T-helper 1 cell (primary cell): Measurements from ENCODE around the gene KCNC4.

Experiments
- DNase-seq, 5 donors: peaks; one replicate each; pipeline ENCODE4 v3.0.0-alpha.2; 2012 to 2020

Gene KCNC4

DNA sequence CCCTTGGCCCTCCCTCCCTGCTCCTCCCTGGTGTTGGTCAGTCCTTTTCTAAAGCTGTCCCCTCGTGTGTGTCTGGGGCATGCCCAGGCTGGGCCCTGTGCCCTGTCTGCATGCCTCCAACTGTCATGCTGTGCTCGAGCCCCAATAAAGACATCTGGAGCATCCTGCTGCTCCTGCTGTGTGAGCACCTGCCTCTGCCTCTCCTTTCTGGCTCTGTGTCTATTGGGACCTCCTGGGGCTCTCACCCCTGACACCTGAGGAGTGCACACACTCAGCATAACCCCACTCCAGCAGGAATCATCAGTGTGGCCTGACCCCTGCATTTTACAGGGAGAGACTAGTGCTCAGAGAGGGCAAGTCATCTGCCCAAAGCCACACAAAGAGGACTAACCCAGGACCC is 23.7 kb downstream of the KCNC4 start:
- no peak for DNase-seq

DNA sequence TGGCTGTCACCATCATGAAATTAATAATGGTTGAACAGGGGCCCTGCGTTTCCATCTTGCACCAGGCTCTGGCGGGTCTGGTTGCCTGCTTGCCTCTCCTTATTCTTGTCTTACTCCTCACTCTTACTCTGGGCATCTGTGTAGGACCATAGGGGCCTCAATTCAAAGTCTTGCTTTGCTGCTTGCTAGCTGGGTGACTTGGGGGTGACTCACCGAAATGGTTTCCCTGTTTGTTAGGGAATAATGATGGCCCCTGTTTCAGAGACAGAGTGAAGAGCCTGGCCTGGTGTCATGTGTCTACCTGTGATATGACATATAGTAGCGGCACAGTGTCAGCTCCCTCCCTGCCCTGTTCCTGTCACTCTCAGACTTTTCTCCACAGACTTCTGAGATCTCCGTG is 24.6 kb downstream of the KCNC4 start:
- DNase-seq = no peak

DNA sequence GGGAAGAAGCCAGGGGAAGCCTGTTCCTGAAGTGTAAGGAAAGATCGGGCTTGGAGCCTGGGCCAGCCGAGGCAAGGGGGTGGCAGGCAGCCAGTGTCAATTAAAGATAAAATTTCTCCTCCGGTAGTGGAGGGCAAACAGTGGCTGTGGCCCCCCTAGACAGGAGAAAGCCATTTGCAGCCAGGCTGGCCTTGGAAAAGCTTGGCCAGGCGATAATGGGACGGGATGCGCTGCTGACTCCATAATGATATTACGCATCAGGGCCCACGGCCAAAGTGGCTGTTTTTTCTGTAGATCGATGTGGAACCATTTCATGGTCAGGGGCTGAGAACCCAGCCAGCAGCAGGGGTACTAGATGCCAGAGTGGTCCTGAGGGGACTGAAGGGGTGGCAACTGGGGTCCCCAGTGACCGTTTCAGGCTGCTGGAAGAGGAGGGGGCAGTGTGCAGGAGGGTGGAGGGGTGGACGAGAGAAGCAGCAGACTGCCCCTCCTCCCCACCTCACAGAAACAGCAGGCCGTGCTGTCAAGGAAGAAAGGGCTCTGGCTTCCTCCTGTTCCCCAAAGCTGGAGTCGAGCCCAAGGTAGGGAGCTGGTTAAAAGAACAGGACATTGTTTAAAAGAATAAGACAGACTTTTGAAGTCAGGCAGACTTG is 25.2 kb downstream of the KCNC4 start:
- no peak for DNase-seq

- peak in 1 of 5 donors; percentile 40 for DNase-seq
Measured at GRCh38 chr1:110235834-110236682, 25.9 kb downstream of the KCNC4 start.

DNA sequence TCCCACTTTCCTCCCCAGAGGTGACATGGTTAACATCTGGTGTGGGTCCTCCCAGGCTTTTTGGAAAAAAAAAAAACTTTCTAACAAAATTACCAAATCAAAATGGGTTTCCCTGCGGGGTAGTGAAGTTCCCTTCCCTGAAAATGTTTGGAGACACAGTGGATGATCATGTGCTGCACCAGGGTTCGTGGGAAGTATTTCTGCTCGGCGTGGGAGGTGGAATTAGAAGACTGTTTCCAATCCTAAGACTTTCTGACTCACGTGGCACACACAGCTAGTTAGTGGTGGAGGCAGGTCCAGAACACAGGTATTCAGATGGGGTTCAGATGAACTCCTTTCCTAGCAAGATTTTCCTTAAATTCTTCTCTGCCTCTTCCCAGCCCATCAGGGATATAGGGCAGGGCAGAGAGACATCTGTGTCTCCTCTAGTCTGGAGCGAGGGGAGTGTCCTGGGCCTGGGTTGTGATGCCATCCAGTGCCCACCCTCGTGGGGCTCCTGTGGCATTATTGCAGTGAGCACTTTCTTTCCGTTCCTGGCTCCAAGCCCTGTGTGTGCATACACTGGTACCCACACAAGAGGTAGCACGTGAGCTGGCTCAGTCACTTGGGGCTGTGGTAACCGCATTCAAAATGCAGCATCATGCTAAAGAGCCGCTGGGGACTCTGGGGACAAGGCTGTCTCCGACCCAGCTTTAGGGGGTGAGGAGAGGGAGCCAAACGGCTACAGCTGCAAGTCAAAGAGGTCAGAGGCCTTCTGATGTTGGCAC is 27.5 kb downstream of the KCNC4 start:
- DNase-seq = no peak

DNA sequence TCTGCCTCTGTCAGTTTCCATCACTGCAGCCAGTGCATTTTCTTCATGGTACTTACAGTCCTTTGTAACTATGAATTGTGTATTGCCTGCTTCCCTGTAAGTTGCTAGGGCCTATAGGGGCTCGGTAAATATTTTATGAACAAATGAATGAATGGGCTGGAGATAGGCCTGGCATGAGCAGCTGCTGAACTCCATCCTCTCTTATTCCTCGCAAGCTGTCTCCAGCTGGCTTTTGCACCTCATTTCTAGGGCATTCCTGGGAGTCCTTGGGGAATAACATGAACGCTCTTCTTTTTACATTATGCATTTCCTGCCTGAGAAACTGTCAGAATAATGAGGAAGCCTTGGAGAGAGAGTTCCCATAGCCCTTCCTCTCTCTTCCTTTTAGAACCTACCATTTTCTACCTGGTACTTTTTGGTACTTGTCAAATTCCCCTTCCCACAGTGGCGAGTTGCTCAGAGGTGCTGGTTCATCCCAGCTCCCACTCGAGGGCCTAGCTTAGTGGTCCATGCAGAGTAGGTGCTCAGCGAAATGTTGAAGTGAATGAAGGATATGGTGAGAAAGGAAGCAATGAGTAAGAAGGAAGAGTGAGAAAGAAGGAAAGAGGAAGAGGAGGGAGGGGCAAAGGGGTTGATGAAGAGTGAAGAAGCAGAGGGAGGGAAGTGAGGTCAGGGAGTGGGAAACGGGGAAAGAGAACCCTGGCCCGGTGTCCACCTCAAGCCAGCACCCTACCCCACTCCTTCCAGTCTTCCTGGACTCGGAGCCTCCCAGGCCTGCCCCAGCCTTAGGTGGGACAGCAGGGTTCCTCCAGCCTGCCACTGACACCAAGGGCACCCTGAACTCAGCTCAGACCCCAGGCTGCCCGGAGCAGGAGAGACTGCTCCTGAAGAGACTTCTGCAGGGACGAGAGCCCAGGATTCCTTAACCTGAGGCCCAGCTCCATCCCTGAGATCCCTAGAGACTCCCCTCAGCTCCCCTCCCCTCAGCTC is 29.6 kb downstream of the KCNC4 start:
- no peak for DNase-seq

GRCh38 chr1:110240476-110241210 is 30.5 kb downstream of the KCNC4 start:
- no peak for DNase-seq

GRCh38 chr1:110241516-110241915 is 31.4 kb downstream of the KCNC4 start:
- DNase-seq = no peak

- DNase-seq = no peak
Measured at GRCh38 chr1:110242062-110242461, 31.9 kb downstream of the KCNC4 start.

- no peak for DNase-seq
Measured at GRCh38 chr1:110242731-110243130, 32.6 kb downstream of the KCNC4 start.

DNA sequence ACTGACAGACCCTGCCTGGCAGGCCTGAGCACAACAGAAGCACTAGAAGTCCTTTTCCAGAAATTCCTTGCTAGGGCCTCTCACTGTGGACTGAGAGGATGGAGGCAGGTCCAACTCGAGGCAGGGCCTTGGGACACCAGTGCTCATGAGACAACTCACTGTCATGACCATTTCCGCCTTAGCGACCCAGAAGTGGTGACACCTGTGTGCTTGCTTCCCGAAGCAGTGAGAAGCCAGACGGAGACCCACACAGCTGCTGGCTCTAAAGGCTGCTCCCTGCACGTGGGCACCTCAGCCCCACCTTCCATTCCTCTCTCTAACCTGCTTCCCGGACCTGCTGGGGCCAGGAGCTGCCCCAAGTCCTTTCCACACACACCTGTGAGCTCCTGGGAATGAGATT is 33.0 kb downstream of the KCNC4 start:
- no peak for DNase-seq

- DNase-seq = peak in 1 of 5 donors; percentile 4
Measured at GRCh38 chr1:110243574-110243973, 33.5 kb downstream of the KCNC4 start.

- no peak for DNase-seq
Measured at GRCh38 chr1:110245876-110246620, 35.9 kb downstream of the KCNC4 start.

DNA sequence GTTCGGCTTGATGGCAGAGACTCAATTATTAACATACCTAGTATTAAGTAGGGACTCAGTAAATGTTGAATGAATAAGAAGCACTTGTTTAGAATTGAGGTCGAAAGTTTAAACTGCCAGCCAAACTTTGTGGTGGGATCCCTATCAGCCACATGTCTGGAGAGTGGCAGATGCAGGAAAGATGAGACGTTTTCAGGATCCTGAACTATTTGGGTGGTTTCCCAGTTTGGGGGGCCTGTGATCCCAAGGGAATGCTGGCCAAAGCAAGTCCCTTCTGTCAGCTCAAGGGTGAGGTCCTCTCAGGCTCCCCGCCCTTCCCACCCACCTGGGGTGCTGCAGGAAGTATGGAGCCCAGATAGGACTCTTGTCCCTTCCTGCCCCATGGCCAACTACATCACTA is 38.6 kb downstream of the KCNC4 start:
- no peak for DNase-seq

DNA sequence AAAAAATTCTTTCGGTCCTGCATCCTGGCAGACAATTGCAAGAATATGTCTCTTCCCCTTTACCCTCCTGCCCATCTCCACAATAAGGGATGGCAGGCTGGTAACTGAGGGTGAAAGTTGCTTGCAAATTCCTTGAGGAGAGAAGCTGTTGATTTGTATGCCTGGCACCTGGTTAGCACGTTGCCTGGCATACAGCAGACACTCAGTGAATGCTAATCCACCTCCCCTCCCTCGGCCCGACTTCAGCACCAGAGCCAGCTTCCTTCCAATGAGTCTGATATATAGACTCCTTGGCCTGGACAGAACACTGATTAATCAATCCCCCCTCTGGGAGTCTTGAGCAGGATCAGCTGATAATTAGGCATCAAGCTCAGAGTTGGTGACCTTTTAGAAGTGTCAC is 39.1 kb downstream of the KCNC4 start:
- DNase-seq = no peak

DNA sequence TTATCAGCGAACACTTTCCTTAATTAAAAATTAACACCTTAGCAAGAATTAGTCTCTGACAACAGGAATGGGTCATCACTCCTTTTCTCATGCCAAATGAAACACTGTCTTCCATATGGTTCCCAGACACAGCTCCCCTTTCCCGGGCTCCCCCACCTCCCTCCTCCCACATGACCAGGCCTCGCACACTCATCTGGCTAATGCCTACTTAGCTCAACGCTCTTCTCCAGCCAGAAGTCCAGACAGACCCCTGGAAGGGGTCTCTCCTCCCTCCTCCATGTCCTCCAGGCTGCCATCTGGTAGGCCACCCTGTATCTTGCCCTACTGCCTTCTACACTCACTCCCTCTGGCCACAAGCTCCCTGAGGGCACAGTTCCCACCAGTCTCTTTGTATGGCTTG is 39.9 kb downstream of the KCNC4 start:
- no peak for DNase-seq

- DNase-seq = no peak
Measured at GRCh38 chr1:110250749-110251148, 40.6 kb downstream of the KCNC4 start.

GRCh38 chr1:110253213-110253612 is 43.1 kb downstream of the KCNC4 start:
- DNase-seq = no peak

DNA sequence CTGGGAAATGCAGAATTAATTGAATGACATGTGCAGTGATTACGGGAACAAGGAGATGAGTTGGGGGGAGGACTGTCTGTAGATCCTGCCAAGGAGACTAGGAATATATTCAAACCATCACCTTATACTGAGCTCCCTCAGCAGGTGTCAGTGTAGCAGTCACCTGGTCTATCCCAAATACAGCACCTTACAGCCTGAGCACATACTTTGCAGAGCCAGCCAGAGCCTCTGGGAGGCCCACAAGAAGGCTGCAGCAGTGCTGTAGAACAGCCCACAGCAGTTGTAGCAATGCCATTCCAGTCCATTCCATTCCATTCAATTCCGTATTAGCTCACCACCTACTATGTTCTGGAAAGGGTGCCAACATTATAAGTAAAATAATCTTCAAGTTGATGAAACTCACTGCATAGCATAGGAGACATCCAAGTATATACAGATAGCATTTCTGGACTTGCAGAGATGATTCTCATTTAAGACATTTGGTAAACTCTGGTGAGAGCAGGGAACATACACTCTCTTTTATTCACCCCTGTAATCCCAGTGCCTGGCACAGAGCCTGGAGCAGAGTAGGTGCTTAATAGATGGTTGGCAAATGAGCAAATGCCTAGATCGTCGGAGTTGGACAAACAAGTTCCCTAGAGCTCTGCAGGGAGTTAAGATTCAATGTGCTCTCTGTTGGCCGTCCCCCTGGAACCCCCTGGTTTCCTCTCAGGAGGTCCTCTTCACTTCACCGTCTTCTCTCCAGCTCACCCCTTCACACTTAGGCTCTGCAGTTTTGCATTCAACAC is 44.7 kb downstream of the KCNC4 start:
- DNase-seq = no peak

DNA sequence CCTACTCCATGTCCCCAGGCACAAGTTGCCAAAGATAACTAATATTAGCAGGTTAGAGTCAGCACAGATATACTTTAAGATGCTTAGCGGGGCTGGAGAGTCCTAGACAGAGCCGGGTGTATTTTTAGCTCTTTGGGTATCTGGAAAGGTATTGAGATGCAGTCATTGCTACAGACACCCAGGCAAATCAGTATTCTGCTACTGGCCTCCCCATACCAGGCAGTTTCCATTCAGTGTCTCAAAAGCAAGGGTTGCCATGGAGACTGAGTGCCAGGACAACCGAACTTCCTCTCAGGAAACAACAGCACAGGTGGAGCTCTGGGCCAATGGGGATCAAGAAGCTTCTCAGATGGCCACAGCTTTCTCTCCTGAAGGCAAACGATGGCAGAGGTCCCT is 45.3 kb downstream of the KCNC4 start:
- DNase-seq = no peak
